GM18873 (cell line): ENCODE results near the gene GPBP1.
A peak's percentile ranks its signal among the peaks of the same experiment; 100 is the strongest.
"Not testable (repeated sequence)": the region's sequence is repeated elsewhere in the genome, so short reads cannot be mapped to it uniquely, and the experiment has no call there.

Experiments used
- ATAC-seq: cut with Tn5 transposase; IDR thresholded peaks from one replicate; pipeline ENCODE4 v1.9.1; 2021; ENCODE audit warnings: mild to moderate bottlenecking, moderate library complexity, moderate number of reproducible peaks; ENCODE audit not compliant: unreplicated experiment, low FRiP score

Gene GPBP1

DNA sequence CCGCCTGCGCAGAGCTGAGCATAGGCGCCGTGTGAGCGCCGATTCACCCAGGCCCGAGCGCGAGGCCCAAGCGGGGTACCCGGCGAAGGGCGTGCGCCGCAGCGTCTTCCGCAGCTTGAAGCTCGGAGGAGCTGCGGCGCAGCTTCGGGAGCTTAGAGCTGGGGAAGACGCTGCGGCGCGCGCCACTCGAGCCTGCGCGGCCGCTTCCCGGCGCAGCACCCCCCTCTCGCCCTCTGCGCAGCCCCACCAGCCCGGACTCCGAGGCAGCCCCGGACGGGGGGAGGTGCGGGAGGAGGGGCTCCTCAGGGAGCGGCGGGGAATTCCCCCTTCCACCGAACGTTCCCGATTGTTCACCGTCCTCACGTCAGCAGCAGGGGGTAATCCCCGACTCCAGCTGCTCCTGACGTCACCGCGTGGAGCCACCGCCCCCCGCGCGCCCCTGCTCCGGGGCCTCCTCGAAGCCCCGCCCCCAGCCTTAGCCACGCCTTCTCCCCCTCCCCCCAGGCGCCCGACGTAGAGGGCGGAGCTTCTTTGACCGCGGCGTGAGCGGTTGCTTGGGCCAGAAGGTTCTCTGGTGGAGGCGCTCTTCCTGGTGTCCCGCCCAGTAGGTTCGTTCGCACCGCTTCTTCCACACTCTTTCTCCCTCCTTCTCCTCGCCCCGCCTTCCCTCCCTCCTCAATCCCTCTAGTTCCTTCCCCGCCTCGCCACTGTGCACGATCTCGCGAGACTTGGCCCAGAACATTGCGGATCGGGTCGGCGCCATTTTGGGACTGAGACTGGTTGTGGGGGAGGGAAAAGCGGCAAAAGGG is at the start of gene GPBP1:
Gene GPBP1, plus strand, starts transcription at position 741 of the 809 bp plus-strand sequence. CDS start 40,072 bp downstream, outside the sequence.
- peak; percentile 63 for ATAC-seq

GRCh38 chr5:57128325-57128724 is 45.5 kb upstream of the GPBP1 start:
- no peak for ATAC-seq

- no peak for ATAC-seq
Observed at GRCh38 chr5:57133574-57133973, 40.3 kb upstream of the GPBP1 start.

DNA sequence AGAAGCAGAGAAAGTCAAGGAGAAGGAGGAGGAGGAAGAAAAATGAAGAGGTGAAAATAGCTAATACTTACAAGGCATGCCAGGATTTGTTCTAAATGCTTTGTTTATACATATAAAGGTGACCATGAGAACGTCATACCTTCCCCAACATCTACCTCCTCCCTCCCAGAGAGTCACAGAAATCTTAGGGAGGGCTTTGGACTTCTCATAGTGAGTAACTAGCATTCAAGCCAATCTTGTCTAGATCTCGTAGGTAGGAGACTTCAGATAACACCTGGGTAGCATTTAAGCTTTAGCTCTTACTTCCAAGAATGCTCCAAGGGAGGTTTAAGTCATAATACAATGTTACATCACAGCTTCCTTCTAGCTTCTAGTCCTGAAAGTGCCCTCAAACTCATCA is 36.5 kb upstream of the GPBP1 start:
- ATAC-seq: no peak

GRCh38 chr5:57152316-57152715 is 21.5 kb upstream of the GPBP1 start:
- ATAC-seq: no peak

- ATAC-seq: no peak
Observed at GRCh38 chr5:57155033-57155432, 18.8 kb upstream of the GPBP1 start.

DNA sequence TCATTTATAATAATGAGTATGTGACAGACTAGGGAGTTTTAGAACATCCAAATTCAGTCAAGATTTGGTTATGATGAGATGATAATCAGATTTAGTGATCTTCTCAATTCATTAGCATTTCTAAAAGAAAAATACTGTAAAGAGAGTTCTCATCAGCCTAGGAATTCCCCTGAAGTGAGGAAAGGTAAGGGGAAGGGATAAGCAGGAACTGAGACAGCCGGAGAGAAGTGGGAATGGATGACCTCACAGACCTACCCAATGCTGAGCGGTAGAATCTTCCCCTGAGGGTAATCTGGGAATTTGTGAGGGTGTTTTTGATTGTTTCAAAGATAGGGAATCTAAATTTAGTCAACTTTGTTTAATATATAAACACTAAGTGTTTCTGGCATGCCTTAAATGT is 16.7 kb upstream of the GPBP1 start:
- ATAC-seq: no peak

- no peak for ATAC-seq
Observed at GRCh38 chr5:57157666-57158065, 16.2 kb upstream of the GPBP1 start.

- ATAC-seq: no peak
Observed at GRCh38 chr5:57163553-57164006, 10.3 kb upstream of the GPBP1 start.

DNA sequence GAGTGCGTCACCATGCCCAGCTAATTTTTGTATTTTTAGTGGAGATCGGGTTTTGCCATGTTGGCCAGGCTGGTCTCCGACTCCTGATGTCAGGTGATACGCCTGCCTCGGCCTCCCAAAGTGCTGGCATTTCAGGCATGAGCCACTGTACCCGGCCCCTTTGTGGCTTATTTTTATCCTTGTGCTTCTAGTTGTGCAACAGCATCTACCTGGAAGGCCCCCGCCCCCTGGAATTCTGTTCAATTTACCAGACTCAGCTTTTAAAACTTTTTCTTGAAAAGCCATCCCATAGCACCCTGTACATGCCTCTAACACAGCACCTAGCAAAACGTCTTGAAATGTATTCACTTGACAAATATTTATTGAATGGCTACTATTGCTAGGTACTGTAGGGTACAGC is 9.7 kb upstream of the GPBP1 start:
- no peak for ATAC-seq

- not testable (repeated sequence) for ATAC-seq
Observed at GRCh38 chr5:57165171-57165570, 8.7 kb upstream of the GPBP1 start.

DNA sequence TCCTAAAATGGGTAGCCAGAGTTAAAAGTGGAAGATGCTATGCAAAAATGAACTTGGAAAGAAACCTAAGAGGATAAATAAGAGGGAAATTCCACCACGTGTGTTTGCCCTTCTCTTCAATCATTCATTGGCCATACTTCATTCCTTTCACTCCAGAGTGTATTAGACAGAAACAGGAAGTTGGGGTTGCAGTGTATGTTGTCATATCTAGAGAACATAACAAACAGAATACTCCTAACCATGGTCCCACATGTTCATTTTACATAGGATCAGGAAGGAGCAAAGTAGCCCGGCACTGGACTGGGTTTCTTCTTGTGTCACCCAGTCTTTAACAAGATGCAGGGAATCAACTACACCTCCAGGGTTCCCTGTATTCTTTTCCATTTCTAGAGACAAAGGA is 7.6 kb upstream of the GPBP1 start:
- no peak for ATAC-seq

DNA sequence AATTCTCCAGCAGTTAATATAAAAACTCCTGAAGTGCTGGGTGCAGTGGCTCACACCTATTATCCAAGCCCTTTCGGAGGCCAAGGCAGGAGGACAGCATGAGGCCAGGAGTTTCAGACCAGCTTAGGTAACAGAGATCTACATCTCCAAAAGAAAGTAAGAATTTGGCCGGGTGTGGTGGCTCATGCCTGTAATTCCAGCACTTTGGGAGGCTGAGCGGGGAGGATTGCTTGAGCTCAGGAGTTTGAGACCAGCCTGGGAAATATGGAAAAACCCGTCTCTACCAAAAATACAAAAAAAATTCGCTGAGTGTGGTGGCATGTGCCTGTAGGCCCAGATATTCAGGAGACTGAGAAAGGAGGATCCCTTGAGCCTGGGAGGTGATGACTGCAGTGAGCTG is 6.7 kb upstream of the GPBP1 start:
- ATAC-seq: no peak

DNA sequence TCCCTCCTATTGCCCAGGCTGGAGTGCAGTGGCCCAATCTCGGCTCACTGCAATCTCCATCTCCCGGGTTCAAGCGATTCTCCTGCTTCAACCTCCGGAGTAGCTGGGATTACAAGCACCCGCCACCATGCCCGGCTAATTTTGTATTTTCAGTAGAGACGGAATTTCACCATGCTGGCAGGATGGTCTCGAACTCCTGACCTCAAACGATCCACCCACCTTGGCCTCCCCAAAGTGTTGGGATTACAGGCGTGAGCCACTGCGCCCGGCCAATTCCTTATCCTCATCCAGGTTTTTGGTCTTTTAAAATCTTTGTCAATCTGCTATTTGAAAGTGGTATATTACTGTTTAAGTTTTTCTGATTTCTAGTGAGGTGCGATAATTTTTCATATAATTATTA is 3.7 kb upstream of the GPBP1 start:
- not testable (repeated sequence) for ATAC-seq

DNA sequence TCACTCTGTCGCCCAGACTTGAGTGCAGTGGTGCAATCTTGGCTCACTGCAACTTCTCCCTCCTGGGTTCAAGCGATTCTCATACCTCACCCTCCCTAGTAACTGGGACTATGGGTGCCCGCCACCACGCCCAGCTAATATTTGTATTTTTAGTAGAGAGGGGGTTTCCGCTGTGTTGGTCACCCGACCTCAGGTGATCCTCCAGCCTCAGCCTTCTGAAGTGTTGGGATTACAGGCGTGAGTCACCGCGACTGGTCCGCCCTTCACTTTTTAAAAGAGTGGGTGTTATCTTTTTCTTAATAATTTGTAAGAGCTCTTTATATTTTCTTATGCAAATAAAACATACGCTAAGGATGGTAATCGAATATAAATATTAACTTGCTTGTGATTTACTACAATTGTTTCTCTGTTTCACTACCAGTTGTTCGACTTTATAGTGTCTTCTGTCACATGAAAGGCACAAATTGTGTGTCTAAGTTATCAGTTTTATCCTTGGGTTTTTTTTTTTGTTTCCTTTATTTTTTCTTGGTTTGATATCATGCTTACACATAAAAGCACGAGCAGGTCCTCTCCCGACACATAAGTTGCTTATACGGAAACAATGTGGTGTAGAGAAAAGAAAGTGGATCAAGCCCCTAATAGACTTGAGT is 1.9 kb upstream of the GPBP1 start:
- no peak for ATAC-seq

GRCh38 chr5:57172466-57173318 is 1.2 kb upstream of the GPBP1 start:
- no peak for ATAC-seq

- ATAC-seq: no peak
Observed at GRCh38 chr5:57174128-57174889, 450 bp downstream of the GPBP1 start.

DNA sequence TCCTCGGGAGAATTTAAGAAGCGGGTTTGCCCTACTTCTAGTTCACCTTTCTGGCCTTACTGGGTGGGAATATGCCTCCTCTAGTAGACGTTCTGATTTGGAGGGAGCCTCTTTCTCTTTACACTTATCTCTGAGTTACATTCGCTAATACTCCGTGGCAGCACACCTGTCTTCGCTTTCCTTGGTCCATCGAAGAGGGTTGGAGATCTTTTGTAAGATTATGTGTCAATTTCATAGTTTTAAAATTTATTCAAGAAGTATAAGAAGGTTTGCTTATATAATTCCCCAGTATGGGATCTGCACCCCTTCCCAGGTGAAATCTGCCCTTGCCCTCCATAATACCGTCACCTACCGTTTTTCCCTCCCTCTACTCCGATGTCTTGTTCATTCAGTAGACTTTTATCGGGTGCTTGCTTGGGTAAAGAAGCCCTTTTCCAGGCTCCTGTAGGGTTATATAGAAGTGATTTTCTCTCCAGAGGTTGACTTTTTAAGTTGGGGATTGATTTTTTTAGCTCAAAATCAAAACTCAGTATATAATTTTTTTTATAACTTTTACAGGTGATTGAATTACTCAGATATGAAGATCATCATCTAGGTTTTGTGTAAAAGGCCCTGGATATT is 1.1 kb downstream of the GPBP1 start:
- ATAC-seq: no peak

GRCh38 chr5:57175551-57176309 is 1.9 kb downstream of the GPBP1 start:
- no peak for ATAC-seq
